Measurements from ENCODE around the gene FNDC3B. TPM values are rescaled to one million over a fixed set of nuclear protein-coding genes. Genes with fewer than 3 reads are reported as not detected.
A peak's percentile ranks its signal among the peaks of the same experiment; 100 is the strongest.

The FNDC3B gene
- total RNA-seq, 1 donor from 2014 or later = 29.5 TPM

- no peak overlapping the region for H3K4me2 ChIP-seq
- H4K20me1 ChIP-seq (ENCODE audit: low read depth) = peaks cover 14% of the 10 kb centered on the region
- no peak overlapping the region for H3K27ac ChIP-seq
- H3K9me3 ChIP-seq (ENCODE audit: low read depth) = no peaks in the 10 kb centered on the region
- no peaks in the 10 kb centered on the region for H3K36me3 ChIP-seq
- H3K9me3 Mint-ChIP-seq = peaks cover 6% of the 10 kb centered on the region
- H3K27me3 Mint-ChIP-seq (ENCODE audit: insufficient read depth, low read depth) = peaks cover 2% of the 10 kb centered on the region
- H3K9ac ChIP-seq = no peak overlapping the region
- H3K27me3 ChIP-seq = no peaks in the 10 kb centered on the region
- H3K36me3 Mint-ChIP-seq = peaks cover 24% of the 10 kb centered on the region
- TF ChIP-seq EZH2phosphoT487 (IDR thresholded peaks at IDR 0.05) (no peak), EZH2 (IDR thresholded peaks at IDR 0.05) (no peak)
- TF ChIP-seq, protein P1, sequence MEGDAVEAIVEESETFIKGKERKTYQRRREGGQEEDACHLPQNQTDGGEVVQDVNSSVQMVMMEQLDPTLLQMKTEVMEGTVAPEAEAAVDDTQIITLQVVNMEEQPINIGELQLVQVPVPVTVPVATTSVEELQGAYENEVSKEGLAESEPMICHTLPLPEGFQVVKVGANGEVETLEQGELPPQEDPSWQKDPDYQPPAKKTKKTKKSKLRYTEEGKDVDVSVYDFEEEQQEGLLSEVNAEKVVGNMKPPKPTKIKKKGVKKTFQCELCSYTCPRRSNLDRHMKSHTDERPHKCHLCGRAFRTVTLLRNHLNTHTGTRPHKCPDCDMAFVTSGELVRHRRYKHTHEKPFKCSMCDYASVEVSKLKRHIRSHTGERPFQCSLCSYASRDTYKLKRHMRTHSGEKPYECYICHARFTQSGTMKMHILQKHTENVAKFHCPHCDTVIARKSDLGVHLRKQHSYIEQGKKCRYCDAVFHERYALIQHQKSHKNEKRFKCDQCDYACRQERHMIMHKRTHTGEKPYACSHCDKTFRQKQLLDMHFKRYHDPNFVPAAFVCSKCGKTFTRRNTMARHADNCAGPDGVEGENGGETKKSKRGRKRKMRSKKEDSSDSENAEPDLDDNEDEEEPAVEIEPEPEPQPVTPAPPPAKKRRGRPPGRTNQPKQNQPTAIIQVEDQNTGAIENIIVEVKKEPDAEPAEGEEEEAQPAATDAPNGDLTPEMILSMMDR (IDR thresholded peaks at IDR 0.05) = no peak
- H3K27ac Mint-ChIP-seq = no peak overlapping the region
- peaks cover 62% of the 10 kb centered on the region for H3K4me1 Mint-ChIP-seq
- DNase-seq (ENCODE audit: low spot score) = no peak
- peaks cover 11% of the 10 kb centered on the region for H3F3A ChIP-seq (ENCODE audit: low read depth)
- H3K4me3 ChIP-seq = no peak overlapping the region
- no peak overlapping the region for H3K4me3 Mint-ChIP-seq
- peaks cover 58% of the 10 kb centered on the region for H3K79me2 ChIP-seq (ENCODE audit: low read depth)
- no peak overlapping the region for H2AFZ ChIP-seq (replicated peaks)
- H3K4me1 ChIP-seq = peaks cover 26% of the 10 kb centered on the region
These were observed 160.5 kb downstream of the FNDC3B start for GRCh38 chr3:172199850-172200369.

DNA sequence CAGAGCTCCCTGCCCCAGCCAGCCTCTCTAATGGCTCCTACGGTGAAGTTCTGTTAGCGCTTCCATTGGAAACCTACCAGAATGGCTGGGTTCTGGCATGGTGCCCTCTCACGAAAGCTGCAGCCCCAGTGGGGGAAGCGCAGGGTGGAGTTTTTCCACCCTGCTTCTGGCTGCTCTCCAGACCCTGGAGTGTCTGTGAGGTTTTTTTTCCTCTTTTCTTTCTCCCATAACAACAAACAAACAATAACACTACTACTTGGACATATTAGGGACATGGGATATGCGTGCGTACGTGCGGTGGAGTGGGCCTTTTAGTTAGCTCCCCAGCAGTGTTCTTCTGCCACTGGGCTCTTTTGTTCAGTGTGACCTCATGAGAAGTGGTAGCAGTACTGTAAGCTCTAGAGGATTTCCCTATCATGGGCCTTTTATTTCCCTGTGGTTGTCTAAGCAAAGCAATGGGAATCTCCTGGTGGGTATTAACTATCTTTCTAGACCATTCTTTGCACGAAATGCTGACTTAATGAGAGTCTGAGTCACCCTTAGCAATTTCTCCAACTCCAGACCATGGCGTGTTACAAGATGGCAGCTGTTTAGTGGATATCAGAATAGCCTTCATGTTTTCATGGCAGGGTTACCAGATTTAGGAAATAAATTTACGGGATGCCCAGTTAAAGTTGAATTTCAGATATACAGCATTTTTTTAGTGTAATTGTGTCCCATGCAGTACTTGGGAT is 161.9 kb downstream of the FNDC3B start:
- Histone ChIP-seq H4K20me1 (ENCODE audit: low read depth) (peaks cover 5% of the 10 kb centered on the region), H3K36me3 (no peaks in the 10 kb centered on the region), H3K9ac (no peak overlapping the region), H3K4me3 (no peak overlapping the region), H3F3A (ENCODE audit: low read depth) (peaks cover 11% of the 10 kb centered on the region), H3K27ac (no peak overlapping the region), H3K27me3 (no peaks in the 10 kb centered on the region), H3K9me3 (ENCODE audit: low read depth) (no peaks in the 10 kb centered on the region), H3K4me1 (peaks cover 17% of the 10 kb centered on the region), H3K4me2 (no peak overlapping the region), H3K79me2 (ENCODE audit: low read depth) (peaks cover 55% of the 10 kb centered on the region), H2AFZ (replicated peaks) (no peak overlapping the region)
- TF ChIP-seq EZH2phosphoT487 (IDR thresholded peaks at IDR 0.05) = no peak
- TF ChIP-seq, protein P1 (IDR thresholded peaks at IDR 0.05) = no peak
- no peak for TF ChIP-seq EZH2 (IDR thresholded peaks at IDR 0.05)
- DNase-seq (ENCODE audit: low spot score) = no peak
- no peak overlapping the region for H3K4me3 Mint-ChIP-seq
- H3K9me3 Mint-ChIP-seq = peaks cover 9% of the 10 kb centered on the region
- H3K4me1 Mint-ChIP-seq = peaks cover 54% of the 10 kb centered on the region
- H3K27ac Mint-ChIP-seq = peak overlapping the region; percentile 89
- peaks cover 31% of the 10 kb centered on the region for H3K36me3 Mint-ChIP-seq
- H3K27me3 Mint-ChIP-seq (ENCODE audit: insufficient read depth, low read depth) = peaks cover 2% of the 10 kb centered on the region

GRCh38 chr3:172201870-172202236 is 162.5 kb downstream of the FNDC3B start:
- H3K79me2 ChIP-seq (ENCODE audit: low read depth) = peaks cover 54% of the 10 kb centered on the region
- DNase-seq (ENCODE audit: low spot score) = no peak
- H3K9me3 Mint-ChIP-seq = peaks cover 9% of the 10 kb centered on the region
- H3K27ac ChIP-seq = no peak overlapping the region
- H3F3A ChIP-seq (ENCODE audit: low read depth) = peaks cover 11% of the 10 kb centered on the region
- peaks cover 5% of the 10 kb centered on the region for H4K20me1 ChIP-seq (ENCODE audit: low read depth)
- TF ChIP-seq, protein P1 (IDR thresholded peaks at IDR 0.05) = no peak
- TF ChIP-seq EZH2phosphoT487 (IDR thresholded peaks at IDR 0.05) (no peak), EZH2 (IDR thresholded peaks at IDR 0.05) (no peak)
- H3K27me3 Mint-ChIP-seq (ENCODE audit: insufficient read depth, low read depth) = peaks cover 2% of the 10 kb centered on the region
- no peak overlapping the region for H3K4me3 Mint-ChIP-seq
- H3K9me3 ChIP-seq (ENCODE audit: low read depth) = no peaks in the 10 kb centered on the region
- peaks cover 48% of the 10 kb centered on the region for H3K4me1 Mint-ChIP-seq
- H2AFZ ChIP-seq (replicated peaks) = no peak overlapping the region
- H3K9ac ChIP-seq = no peak overlapping the region
- H3K4me1 ChIP-seq = peaks cover 17% of the 10 kb centered on the region
- H3K4me3 ChIP-seq = no peak overlapping the region
- H3K36me3 ChIP-seq = no peaks in the 10 kb centered on the region
- H3K36me3 Mint-ChIP-seq = peaks cover 34% of the 10 kb centered on the region
- H3K4me2 ChIP-seq = no peak overlapping the region
- H3K27ac Mint-ChIP-seq = peak overlapping the region; percentile 57
- no peaks in the 10 kb centered on the region for H3K27me3 ChIP-seq

Measured in neural progenitor cell (in vitro differentiated cells).